GM21381 (cell line): ENCODE results near the gene AP2A2.
"Not testable (repeated sequence)": the region's sequence is repeated elsewhere in the genome, so short reads cannot be mapped to it uniquely, and the experiment has no call there.

Experiments
- ATAC-seq: cut with Tn5 transposase; IDR thresholded peaks from one replicate; pipeline ENCODE4 v1.9.1; 2021; ENCODE audit warnings: mild to moderate bottlenecking, moderate library complexity; ENCODE audit not compliant: unreplicated experiment

The AP2A2 gene

DNA sequence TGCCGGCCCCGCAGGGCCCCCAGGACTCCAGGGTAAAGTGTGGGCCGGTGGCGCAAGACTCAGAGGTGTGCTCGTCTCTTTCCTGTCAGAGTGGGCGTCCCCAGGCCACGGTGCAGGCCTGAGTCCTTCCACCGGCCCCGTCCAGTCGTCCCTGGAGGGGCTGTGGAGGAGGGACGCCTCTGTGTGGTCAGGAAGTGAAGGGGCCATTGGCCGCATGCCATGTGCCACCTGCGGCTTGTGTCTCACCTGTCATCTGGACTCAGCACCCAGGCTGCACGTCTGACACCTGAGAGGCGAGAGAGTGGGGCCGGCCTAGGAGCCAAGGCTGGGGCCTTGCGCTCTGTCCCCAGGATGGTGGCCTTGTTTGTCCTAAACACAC lies 85.6 kb downstream of the AP2A2 start:
- no peak for ATAC-seq

DNA sequence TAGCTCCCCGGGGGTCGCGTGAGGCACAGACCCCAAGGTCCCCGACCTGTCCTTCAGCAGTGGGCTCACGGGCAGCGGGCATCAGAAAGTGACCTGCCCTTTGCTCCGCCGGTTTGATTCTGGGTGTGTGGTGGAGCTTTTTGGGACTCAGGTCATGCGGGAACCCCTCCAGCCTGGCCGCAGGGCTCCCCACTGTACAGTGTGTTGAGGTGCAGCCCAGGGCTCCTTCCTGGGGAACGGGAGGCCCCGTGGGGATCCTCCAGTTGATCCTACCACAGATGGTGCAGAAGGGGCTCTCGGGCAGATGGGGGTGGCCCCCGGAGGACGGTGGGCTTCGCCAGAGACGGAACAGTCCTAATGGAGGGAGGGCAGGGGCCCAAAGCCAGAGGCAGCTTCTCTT lies 86.6 kb downstream of the AP2A2 start:
- ATAC-seq: no peak

DNA sequence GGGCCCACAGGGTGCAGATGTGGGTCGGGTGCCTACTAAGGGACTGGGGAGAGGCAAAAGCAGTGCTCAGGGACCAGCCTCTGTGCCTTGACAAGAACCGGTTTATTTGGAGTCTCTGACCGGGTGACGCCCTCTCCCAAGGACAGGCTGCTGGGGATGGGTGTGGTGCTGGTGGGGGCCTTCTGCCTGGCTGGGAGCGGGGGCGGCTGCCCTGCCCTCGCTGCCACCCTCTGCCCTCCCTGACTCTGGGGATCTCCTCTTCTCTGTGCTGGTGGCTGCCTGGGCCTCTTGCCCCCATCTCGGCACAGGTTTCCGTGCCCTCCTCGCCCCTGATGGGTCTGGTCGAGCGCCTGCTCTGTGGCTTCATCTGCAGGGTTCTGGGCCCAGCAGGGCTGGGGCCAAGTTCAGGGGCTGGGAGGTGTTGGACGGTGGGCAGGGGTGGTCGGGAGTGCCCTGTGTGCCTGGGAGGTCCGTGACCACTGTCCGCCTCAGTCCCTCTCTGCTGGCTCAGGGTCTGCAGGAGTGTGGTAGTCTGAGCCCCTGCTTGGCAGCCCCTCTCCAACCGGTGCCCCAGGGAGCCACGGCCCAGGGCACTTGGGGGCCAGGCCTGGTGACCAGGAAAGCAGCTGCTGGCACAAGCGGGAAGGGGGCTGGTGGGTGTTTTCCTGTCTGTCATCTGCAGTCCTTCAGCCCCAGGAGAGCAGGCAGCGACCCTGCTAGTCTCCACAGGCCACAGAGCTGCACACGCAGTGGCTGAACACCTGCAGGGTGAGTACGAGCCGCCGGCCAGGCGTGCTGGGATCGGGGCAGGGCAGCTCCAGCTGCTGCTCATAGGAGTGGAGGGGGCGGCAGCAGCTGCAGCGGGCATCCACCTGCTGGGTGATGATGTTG lies 87.3 kb downstream of the AP2A2 start:
- ATAC-seq: no peak

DNA sequence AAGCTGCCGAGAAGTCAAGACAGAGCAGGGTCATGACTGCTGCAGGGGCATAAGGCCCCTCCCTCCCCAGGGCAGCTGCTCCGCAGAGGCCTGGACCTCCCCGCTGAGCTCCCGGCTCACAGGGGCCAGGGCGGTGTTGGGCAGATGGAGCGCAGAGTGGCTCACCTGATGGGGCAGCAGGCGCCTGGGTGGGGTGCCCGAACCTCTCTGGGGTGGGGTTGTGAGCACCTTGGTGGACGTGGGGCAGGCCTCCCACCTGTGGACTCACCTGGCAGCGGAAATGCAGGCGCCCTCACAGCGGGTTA lies 87.9 kb downstream of the AP2A2 start:
- ATAC-seq: no peak

DNA sequence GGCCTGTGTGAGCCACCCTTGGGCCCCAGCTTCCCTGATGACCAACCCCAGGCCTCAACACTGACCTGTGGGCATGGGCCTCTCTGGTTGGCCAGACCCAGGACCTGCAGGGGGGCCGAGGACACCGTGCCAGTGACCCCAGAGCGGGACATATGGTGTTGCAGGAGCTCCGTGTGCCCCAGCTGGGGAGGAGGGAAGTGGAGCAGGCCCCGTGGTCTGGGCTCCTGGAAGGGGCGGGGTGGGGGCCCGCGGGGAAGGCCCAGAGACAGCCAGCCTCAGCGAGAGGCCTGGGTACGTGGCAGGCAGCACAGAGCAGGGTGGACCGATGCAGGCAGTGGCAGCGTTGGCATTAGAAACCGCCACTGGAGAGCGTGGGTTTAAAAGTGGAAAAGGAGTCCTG lies 88.6 kb downstream of the AP2A2 start:
- ATAC-seq: no peak

DNA sequence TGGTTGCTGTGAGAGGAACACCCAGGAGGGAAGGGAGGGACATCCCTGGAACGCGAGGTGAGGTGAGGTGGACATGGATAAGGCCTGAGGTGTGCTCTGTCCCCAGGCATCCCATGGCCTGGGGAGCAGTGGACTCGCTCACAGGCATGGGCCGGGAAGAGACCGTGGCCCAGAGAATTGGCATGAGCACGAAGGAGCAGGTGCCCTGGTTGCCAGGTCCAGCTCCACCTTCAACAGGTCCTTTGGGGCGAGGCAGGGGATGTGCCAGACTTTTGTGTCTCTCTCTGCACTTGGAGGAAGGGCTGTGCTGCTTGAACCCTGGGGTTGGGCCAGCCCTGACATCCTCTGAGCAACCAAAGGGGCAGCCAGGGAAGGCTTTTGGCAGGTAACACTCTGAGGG lies 89.4 kb downstream of the AP2A2 start:
- no peak for ATAC-seq

DNA sequence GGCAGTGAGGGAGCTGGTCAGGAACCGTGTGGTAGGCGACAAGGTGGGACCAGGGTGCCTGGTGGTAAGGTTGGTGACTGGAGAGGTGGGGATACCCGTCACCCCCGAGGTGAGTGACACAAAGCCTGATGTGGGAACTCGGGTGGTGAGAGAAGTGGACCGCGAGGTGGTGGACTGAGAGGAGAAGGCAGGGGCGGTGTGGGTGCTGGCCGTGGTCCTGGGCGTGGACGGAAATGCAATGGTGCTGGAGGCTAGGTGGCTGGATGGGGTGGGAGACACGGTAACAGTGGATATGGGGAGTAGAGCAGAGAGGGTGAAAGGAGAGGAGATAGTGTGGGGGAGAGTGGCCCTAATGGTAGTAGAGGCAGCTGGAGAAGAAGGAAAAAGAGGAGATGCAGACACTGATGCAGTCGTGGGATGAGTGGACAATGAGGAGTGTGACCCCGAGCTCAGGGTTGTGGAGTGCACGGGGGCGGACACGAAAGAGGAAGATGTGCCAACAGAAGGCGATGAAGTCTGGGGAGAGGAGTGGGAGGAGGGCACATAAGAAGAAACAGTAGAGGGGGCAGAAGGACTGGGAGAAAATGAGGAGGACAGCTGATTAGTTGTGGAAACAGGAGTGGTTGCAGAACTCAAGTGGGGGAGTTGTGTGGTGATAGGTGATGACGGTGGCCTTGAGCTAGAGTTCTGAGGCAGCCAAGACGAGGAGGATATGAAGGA lies 90.3 kb downstream of the AP2A2 start:
- no peak for ATAC-seq

DNA sequence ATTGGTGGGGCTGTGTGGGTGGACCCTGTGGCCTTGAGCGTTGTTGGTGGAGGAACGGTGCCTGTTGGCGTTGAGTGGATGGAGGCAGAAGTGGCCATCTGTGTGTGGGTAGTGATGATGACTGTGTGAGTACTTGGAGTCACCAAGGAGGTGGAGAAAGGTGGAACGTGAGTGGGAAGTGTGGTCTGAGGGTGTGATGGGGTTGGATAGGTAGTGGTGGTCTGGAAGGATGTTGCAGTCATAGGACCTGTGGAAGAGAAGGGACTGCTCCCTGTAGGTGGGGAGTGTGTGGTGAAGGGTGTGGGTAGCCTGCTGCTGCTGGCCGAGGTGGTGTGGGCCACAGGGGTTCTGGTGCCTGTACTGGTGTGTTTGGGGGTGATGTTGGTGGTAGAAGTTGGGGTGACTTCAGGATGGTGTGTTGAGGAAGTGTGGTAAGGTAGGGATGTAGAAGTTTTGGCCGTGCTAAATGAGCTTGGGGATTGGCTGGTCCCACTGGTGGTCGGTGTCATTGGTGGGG lies 91.0 kb downstream of the AP2A2 start:
- not testable (repeated sequence) for ATAC-seq

DNA sequence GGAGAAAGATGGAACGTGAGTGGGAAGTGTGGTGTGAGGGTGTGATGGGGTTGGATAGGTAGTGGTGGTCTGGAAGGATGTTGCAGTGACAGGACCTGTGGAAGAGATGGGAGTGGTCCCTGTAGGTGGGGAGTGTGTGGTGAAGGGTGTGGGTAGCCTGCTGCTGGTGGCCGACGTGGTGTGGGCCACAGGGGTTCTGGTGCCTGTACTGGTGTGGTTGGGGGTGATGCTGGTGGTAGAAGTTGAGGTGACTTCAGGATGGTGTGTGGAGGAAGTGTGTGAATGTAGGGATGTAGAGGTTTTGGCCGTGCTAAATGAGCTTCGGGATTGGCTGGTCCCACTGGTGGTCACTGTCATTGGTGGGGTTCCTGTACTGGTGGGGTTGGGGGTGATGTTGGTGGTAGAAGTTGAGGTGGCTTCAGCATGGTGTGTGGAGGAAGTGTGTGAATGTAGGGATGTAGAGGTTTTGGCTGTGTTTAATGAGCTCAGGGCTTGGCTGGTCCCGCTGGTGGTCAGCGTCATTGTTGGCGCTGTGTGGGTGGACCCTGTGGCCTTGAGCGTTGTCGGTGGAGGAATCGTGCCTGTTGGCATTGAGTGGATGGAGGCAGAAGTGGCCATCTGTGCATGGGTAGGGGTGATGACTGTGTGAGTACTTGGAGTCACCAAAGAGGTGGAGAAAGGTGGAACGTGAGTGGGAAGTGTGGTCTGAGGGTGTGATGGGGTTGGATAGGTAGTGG lies 91.8 kb downstream of the AP2A2 start:
- ATAC-seq: no peak

DNA sequence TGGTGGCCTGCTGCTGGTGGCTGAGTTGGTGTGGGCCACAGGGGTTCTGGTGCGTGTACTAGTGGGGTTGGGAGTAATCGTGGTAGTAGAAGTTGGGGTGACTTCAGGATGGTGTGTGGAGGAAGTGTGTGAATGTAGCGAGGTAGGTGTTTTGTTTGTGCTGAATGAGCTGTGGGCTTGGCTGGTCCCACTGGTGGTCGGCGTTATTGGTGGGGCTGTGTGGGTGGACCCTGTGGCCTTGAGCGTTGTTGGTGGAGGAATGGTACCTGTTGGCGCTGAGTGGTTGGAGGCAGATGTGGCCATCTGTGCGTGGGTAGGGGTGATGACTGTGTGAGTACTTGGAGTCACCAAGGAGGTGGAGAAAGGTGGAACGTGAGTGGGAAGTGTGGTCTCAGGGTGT lies 92.4 kb downstream of the AP2A2 start:
- ATAC-seq: no peak

DNA sequence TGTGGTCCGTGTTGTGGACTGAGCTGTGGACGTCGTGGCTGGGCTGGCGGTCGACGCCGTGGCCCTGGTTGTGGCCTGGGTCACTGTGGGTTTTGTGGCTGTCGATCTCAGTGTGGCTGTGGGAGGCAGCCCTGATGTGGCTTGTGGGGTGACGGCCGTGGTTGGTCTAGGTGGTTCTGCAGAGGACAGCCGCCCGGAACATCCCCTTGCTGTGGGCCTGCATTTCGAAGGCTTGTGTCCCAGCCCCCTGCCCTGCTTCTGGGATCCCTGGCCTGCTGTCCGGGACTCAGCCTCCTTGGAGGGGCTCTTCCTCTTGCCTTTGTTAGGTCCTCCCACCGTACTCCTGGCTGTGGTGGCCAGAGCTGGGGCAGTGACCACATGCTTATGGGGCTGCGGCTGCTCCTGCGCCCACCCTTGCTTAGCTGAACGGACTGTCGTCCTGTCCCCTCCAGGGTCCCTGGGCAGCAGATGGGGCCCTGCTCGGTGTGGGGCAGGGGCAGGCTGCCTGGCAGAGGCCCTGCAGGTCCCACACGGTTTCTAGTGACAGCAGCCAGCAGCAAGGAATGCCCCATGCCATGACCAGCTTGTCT lies 93.7 kb downstream of the AP2A2 start:
- ATAC-seq: no peak

DNA sequence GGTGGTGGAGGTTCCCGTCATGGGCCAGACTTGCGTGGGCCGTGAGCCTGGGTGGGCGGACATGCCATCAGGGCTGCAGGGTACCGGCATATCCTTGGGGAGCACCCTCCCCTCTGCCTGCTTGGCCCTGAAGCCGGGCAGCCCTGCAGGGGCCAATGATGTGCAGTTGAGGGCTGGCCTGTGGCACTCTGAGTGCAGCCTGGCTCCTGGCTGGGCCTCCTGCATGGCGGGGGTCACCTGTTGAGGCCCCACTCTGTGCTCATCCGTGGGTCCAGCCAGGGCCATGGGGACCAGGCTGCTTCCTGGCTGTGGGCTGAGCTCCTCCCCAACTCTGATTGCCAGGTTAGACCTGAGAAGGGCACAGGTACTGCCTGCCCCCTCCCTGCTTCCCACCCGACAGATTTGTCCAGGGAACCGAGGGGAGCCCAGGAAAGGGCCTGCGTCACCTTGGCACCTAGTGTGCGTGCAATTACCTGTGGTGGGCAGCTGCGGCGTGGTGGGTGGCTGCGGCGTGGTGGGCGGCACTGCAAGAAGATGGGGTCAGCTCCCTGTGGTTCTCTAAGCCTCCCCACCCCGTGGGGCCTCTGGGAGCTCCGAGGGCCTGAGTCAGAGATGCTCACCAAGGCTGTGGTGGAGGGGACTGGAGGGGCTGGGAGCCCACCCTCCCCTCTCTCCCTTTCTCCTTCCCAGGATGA lies 94.7 kb downstream of the AP2A2 start:
- no peak for ATAC-seq

DNA sequence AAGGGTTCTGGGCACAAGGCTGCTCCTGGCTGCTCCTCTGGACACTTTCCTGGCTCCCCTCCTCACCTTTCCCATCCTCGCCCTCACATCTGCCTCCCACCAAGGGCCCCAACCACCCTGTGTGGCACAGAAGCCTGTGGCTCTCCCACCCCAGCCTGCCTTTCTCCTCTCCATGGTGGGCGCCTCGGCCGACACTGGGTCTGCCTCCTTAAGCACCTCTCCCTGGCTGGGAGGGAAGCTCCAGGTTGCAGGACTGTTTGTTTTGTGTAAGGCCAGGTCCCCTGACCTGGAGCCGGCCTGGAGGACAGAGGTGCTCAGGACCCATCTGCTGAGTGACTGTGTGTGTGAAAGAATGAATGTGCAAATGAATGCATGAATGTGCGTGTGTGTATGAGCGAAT lies 96.7 kb downstream of the AP2A2 start:
- ATAC-seq: no peak

DNA sequence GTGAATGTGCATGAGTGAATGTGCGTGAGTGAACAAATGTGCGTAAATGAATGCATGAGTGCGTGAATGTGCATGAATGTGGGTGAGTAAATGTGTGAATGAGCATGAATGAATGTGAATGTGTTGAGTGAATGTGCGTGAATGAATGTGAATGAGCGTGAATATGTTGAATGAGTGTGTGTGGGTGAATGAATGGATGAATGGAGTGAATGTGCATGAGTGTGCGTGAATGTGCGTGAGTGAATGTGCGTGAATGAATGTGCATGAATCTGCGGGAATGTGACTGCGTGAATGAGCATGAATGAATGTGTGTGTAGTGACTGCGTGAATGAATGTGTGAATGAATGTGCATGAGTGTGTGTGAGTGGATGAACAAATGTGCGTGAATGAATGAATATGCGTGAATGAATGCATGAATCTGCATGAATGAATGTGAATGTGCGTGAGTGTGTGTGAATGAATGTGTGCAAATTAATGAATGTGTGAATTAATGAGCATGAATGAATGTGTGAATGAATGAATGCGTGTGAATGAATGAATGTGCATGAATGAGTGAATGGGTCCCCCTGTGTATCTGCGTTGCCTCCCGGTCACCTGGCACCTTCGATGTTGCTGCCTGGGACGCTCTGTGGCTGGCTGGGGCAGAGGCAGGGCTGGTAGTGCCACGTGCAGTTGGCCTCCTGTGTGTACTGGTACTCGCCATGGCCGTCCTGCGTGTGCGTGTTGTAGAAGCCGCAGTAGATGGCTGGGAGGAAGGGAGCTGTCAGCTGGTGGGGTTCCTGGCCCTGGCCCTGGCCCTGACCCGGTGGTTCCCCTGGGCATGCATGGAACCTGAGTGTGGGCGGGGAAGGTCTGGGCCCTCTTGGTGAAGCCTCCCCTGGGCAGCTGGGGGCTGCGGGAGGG lies 97.5 kb downstream of the AP2A2 start:
- no peak for ATAC-seq

DNA sequence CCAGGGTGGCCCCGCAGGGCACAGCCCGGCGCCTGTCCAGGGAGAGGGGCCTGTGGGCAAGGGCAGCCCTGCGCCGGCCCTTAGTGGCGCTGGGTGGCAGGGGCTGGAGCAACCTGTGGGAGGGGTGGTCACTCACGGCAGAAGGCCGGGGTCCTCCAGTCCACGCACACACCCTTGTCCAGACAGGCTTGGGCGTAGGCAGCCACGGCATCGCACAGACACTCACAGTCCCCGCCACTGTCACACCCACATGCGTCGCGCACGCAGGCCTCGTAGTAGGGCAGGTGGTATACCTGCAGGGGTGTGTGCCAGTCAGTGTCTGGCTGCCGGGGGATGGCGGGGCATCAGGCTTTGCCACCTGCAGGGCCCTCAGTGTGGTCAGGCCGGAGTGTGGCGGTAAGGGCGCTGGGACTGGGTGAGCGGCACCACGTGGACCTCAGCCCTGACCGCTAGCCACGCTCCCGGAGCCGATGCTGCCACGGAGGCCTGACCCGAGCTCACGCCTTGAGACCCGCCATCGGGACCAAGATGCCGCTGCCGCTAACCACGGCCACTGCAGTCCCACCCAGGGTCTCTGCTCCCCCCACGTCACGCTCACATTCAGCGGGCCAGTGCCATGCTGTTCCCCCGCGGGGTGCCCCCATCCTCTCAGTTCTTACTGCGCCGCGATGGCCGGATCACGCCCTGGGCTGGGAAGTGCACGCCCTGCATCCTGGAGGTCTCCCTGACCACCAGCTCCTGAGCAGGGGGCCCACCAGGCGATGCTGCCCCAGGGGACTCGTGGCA lies 98.3 kb downstream of the AP2A2 start:
- no peak for ATAC-seq

DNA sequence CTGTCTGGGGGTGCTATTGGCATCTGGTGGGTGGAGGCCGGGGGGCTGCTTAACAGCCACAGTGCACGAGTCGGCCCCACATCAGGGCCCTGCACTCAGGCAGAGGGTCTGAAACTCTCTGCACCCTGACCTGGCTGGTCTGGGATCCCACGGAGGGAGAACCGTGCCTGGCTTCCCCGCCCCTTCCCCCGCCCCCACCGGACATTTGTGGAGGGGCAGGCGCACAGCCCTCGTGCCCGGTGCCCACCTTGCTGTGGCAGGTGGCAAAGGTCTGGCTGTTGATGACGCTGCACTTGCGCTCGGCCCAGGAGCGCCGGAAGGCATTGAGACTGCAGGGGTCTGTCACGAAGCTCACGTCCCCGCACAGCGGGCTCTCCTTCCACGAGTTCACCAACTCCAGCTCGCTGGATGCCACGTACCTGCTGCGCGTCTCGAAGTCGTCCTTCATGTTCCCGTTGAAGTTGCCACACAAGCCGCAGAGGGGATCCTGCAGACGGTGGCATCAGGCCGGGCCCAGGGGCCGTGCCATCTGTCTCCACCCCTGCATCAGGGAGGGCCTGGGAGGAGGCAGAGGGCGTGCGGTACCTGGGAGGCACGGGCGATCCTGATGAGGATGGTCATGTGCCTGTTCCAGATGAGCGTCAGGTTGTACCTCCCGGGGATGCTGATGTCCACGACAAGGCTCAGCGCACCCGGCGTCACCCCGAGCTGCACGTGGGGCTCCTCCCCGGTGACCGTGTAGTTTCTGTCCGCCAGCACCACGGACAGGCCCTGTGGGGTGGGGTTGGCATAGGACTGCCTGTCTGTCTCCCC lies 99.1 kb downstream of the AP2A2 start:
- ATAC-seq: no peak

DNA sequence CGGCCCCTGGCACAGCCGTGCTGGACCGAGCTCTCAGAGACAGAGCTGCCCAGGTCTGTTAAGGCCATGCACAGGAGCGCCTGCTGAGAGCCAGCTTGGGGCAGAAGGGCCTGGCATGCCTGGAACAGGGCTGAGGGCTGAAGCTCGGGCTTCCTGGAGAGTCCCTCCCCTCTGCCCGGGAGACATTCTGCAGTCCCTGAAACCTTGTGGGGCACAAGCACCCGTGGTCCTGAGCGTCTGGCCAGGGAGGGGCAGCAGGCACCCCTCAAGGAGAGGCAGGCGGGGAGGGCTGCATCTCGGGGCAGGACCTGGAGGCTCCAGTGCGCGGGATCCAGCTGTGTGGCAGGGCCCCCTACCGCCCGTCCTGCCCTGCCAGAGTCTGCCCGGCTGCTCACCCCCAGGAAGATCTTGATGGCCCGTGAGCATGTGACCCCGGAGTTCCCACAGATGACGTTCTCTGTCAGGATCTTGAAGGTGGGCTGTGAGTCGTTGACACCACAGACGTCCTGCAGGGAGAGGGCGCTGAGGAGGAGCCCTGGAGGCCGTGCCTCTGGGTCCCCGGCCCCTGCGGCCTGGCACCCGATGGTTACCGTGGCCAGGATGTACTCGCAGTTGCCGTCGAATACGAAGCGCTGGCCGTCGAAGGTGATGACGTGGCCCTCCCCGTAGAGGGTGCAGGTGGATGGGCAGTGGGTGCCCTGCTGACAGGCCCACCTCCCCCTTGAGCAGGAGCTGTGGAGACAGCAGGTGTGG lies 99.9 kb downstream of the AP2A2 start:
- no peak for ATAC-seq

DNA sequence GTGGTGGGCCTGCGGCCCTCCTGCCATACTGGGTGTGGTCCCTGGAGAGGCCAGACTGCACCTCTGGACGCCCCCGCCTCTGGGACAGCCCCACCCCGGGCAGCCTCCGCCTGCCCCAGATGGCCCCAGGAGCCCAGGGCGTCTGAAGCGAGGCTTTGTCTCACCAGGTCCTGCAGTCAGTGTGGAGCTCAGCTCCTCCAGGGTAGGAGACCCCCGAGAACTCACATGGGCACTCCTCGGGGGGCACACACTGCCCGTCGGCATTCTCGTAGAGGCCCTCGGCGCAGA lies 100.4 kb downstream of the AP2A2 start:
- ATAC-seq: no peak
